SK-N-SH (cell line): ENCODE data around the gene SPEM3.

Experiments used
- CTCF ChIP-seq: fragments of 200-600 bp; sonication (generic); IDR thresholded peaks from 2 replicates; pipeline ENCODE4 v1.6.1; 2017; ENCODE audit warnings: antibody characterized with exemption, mild to moderate bottlenecking, moderate library complexity
- EZH2phosphoT487 ChIP-seq: fragments of 200-600 bp; sonication (generic); IDR thresholded peaks from 2 replicates; pipeline ENCODE4 v1.6.1; 2017; ENCODE audit warnings: low read depth, mixed run types, mild to moderate bottlenecking, antibody characterized with exemption, moderate library complexity, borderline replicate concordance
- MEF2A ChIP-seq: IDR thresholded peaks from 2 replicates; pipeline ENCODE4 v1.4.0; 2012; ENCODE audit warnings: low read depth, borderline replicate concordance
- NRF1 ChIP-seq: IDR thresholded peaks from 2 replicates; pipeline ENCODE4 v1.6.1; 2012; ENCODE audit warnings: low read depth, mild to moderate bottlenecking, low read length
- SMC3 ChIP-seq: IDR thresholded peaks from 2 replicates; pipeline ENCODE4 v1.6.1; 2012; ENCODE audit warnings: low read depth, low read length, improper control_type of control experiment

DNA sequence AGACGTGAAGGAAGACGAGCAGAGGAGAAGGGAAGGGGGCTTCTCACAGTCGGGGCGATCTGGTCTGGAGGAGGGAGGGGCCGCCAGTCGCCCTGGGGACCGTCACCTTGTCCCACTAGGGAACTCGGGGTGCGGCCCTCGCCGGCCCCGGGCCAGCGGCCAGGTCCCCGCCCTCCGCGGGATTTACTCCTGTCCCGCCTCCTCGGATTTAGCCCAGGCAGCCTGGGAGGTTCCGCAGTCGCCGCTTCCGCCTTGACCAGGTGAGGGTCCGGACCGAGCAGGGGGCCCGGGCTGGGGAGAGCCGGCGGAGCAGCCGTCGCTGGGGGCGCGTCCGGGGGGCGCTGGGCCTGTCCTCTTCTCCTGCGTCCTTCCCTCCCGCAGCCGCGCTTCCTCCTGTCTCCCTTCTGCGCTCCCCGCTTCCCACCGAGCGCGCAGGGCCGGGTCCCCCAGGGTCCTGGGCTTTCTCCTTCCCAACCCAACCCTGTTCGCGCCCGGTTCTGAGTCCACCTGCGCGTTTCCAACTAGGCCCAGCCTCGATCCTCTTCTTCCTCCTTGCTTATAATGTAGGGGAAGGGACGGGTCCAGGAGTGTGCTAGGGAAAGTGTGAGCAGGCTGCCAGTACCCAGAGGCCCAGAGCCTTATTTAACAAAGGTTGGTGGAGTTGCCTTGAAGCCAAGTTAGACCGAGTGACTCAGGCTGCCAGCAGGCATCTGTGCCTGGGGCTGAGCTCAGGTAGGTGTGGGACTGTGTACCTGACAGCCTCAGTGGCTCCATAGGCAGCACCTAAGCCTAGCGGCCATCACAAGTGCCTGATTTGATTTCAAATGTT lies 47.6 kb upstream of the SPEM3 start, which contains the start of gene TNK1:
- no peak for TF ChIP-seq EZH2phosphoT487
- TF ChIP-seq CTCF, result no peak
- no peak for TF ChIP-seq NRF1
- no peak for TF ChIP-seq MEF2A
- no peak for TF ChIP-seq SMC3
